GM10248 (cell line): ENCODE measurements around the gene CER1.

Source experiments
- CTCF ChIA-PET: fragments of 300-600 bp; sonication (Branson Sonifier 250); formaldehyde crosslinking; extraction: SDS; loops from one replicate; lab custom pipeline; 2021; ENCODE audit warnings: antibody characterized with exemption; lab: Yijun Ruan, JAX
- POLR2A ChIA-PET: fragments of 350-650 bp; sonication (Branson Sonifier 250); formaldehyde crosslinking; extraction: SDS; loops from one replicate; lab custom pipeline; 2020; ENCODE audit warnings: antibody characterized with exemption; lab: Yijun Ruan, JAX
- DNase-seq: peaks from one replicate; pipeline ENCODE4 v3.0.0; 2012; ENCODE audit errors: extremely low spot score
- CTCF ChIP-seq: IDR thresholded peaks from 2 replicates; pipeline ENCODE4 v1.5.1; 2012; ENCODE audit warnings: mild to moderate bottlenecking, low read depth; ENCODE audit errors: extremely low read depth, missing control alignments, control extremely low read depth

The CER1 gene

GRCh38 chr9:14731294-14731981 lies 8.9 kb upstream of the CER1 start:
- CTCF ChIA-PET: interaction anchor here (1.4 kb wide), 1 partner anchor 12 kb away, joined by 3 read pairs; no protein-coding TSS in a partner anchor

GRCh38 chr9:14730461-14730898 lies 7.9 kb upstream of the CER1 start:
- CTCF ChIA-PET: interaction anchor here (1.4 kb wide), 1 partner anchor 13 kb away, joined by 3 read pairs; no protein-coding TSS in a partner anchor
- TF ChIP-seq CTCF: no peak
- POLR2A ChIA-PET: no interaction called here
- no peak for DNase-seq

More at GRCh38 chr9:14731294-14731981, 8.9 kb upstream of the CER1 start:
- TF ChIP-seq CTCF: no peak
- POLR2A ChIA-PET: no interaction called here
- DNase-seq: no peak

- TF ChIP-seq CTCF: no peak
- ChIA-PET CTCF (interaction anchor here (1.3 to 4.2 kb wide), 3 partner anchors 9 to 46 kb away, joined by 3 to 14 read pairs (median 5); no protein-coding TSS in a partner anchor), POLR2A (no interaction called here)
- no peak for DNase-seq
Measured at GRCh38 chr9:14723301-14723700, 768 bp upstream of the CER1 start.

- ChIA-PET CTCF (no interaction called here), POLR2A (no interaction called here)
- no peak for DNase-seq
- no peak for TF ChIP-seq CTCF
Measured at GRCh38 chr9:14719231-14719923, 3.2 kb downstream of the CER1 start.

- ChIA-PET POLR2A (no interaction called here), CTCF (interaction anchor here (1.3 to 2.4 kb wide), 3 partner anchors 8 to 14 kb away, joined by 4 to 5 read pairs (median 5); partner anchors contain the start of gene CER1)
- DNase-seq: no peak
- TF ChIP-seq CTCF: no peak
Measured at GRCh38 chr9:14715102-14715501, 7.4 kb downstream of the CER1 start.

GRCh38 chr9:14713187-14713767 lies 9.3 kb downstream of the CER1 start:
- DNase-seq: no peak
- ChIA-PET CTCF (interaction anchor here (0.6 to 2.1 kb wide), 5 partner anchors 8 to 1286 kb away, joined by 3 to 5 read pairs (median 3); partner anchors contain the start of gene CER1), POLR2A (no interaction called here)
- TF ChIP-seq CTCF: no peak
